Trophoblast cell (in vitro differentiated cells and primary cell): ENCODE data around the gene TSPAN3.
A peak's percentile ranks its signal among the peaks of the same experiment; 100 is the strongest.

Experiments used
- DNase-seq, 2 donors: peaks; one replicate each; pipeline ENCODE4 v3.0.0-alpha.2; 2016
- H2AFZ ChIP-seq: 2 replicates; pipeline ENCODE4 v1.6.1; 2013; ENCODE audit warnings: low read length, moderate library complexity, mild to moderate bottlenecking; ENCODE audit not compliant: insufficient read depth, poor library complexity
- H2AK5ac ChIP-seq: 2 replicates; pipeline ENCODE4 v1.6.1; 2013; ENCODE audit warnings: mild to moderate bottlenecking, low read length
- H2BK120ac ChIP-seq: 2 replicates; pipeline ENCODE4 v1.6.1; 2013; ENCODE audit warnings: low read length, mild to moderate bottlenecking, moderate library complexity; ENCODE audit not compliant: insufficient read depth, poor library complexity
- H2BK12ac ChIP-seq: 2 replicates; pipeline ENCODE4 v1.6.1; 2013; ENCODE audit warnings: mild to moderate bottlenecking, low read length, moderate library complexity
- H2BK5ac ChIP-seq: 2 replicates; pipeline ENCODE4 v1.6.1; 2013; ENCODE audit warnings: low read length, low read depth, moderate library complexity, mild to moderate bottlenecking; ENCODE audit not compliant: poor library complexity
- H3K14ac ChIP-seq: 2 replicates; pipeline ENCODE4 v1.6.1; 2013; ENCODE audit warnings: mild to moderate bottlenecking, low read length
- H3K18ac ChIP-seq: 2 replicates; pipeline ENCODE4 v1.6.1; 2013; ENCODE audit warnings: mild to moderate bottlenecking, low read length
- H3K23ac ChIP-seq: 2 replicates; pipeline ENCODE4 v1.6.1; 2013; ENCODE audit warnings: low read length
- H3K27ac ChIP-seq: 2 replicates; pipeline ENCODE4 v1.5.1; 2013; ENCODE audit warnings: low read depth, mild to moderate bottlenecking, inconsistent platforms, low read length, moderate library complexity
- H3K27me3 ChIP-seq: 2 replicates; pipeline ENCODE4 v1.6.1; 2013; ENCODE audit warnings: inconsistent platforms, mild to moderate bottlenecking, low read length, moderate library complexity; ENCODE audit not compliant: insufficient read depth
- H3K36me3 ChIP-seq, 2 experiments: 1 replicate in 1 of 2; 2 replicates in 1 of 2; pipeline ENCODE4 v1.6.1; 2013; ENCODE audit warnings: low read length in 2 of 2, mild to moderate bottlenecking in 2 of 2, moderate library complexity in 1 of 2; ENCODE audit not compliant: insufficient read depth in 2 of 2, control insufficient read depth in 1 of 2
- H3K4ac ChIP-seq: 2 replicates; pipeline ENCODE4 v1.6.1; 2013; ENCODE audit warnings: low read depth, mild to moderate bottlenecking, low read length, moderate library complexity
- H3K4me1 ChIP-seq, 2 experiments: 1 replicate in 1 of 2; 2 replicates in 1 of 2; pipeline ENCODE4 v1.6.1; 2013; ENCODE audit warnings: low read length in 2 of 2, mild to moderate bottlenecking in 2 of 2, moderate library complexity in 1 of 2; ENCODE audit not compliant: insufficient read depth in 2 of 2, control insufficient read depth in 1 of 2
- H3K4me2 ChIP-seq: 2 replicates; pipeline ENCODE4 v1.6.1; 2013; ENCODE audit warnings: inconsistent platforms, mild to moderate bottlenecking, low read length, moderate library complexity
- H3K4me3 ChIP-seq: 2 replicates; pipeline ENCODE4 v1.5.1; 2013; ENCODE audit warnings: mild to moderate bottlenecking, low read depth, low read length, inconsistent platforms
- H3K79me1 ChIP-seq: one replicate; pipeline ENCODE4 v1.6.1; 2013; ENCODE audit warnings: low read length
- H3K79me2 ChIP-seq: 2 replicates; pipeline ENCODE4 v1.6.1; 2013; ENCODE audit warnings: low read length, mild to moderate bottlenecking; ENCODE audit not compliant: control insufficient read depth, insufficient read depth, poor library complexity
- H3K9ac ChIP-seq: 2 replicates; pipeline ENCODE4 v1.6.1; 2013; ENCODE audit warnings: mild to moderate bottlenecking, low read length
- H3K9me3 ChIP-seq: 2 replicates; pipeline ENCODE4 v1.6.1; 2013; ENCODE audit warnings: low read depth, mild to moderate bottlenecking, control low read depth, inconsistent platforms, low read length; ENCODE audit not compliant: insufficient read depth
- H4K12ac ChIP-seq: 2 replicates; pipeline ENCODE4 v1.6.1; 2013; ENCODE audit warnings: low read depth, mild to moderate bottlenecking, low read length, moderate library complexity
- H4K8ac ChIP-seq: 2 replicates; pipeline ENCODE4 v1.6.1; 2013; ENCODE audit warnings: low read depth, mild to moderate bottlenecking, low read length, moderate library complexity
- H4K91ac ChIP-seq: one replicate; pipeline ENCODE4 v1.6.1; 2013; ENCODE audit warnings: low read depth, mild to moderate bottlenecking, low read length, moderate library complexity
- WGBS: extraction: QIAGEN DNeasy Blood & Tissue Kit; methylation state at CpG from one replicate; pipeline ENCODE4 v1.1.7; 2013; ENCODE audit warnings: missing lambda C conversion rate; ENCODE audit not compliant: insufficient read length, insufficient coverage; ENCODE audit errors: extremely low coverage; 5-methylcytosine and 5-hydroxymethylcytosine counted together

The TSPAN3 gene

GRCh38 chr15:77038312-77039216 lies 32.3 kb downstream of the TSPAN3 start:
- Histone ChIP-seq H3K27ac (no peak overlapping the region), H2AFZ (no peak overlapping the region), H3K4me1 (no peaks in the 10 kb centered on the region), H3K14ac (no peak overlapping the region), H4K12ac (no peak overlapping the region), H2BK120ac (no peak overlapping the region), H3K9ac (no peak overlapping the region), H2BK12ac (no peak overlapping the region), H3K23ac (no peak overlapping the region), H3K79me2 (no peaks in the 10 kb centered on the region), H4K91ac (no peak overlapping the region), H3K79me1 (no peaks in the 10 kb centered on the region), H4K8ac (no peak overlapping the region), H3K4ac (no peak overlapping the region), H3K18ac (no peak overlapping the region), H3K9me3 (peaks cover 7% of the 10 kb centered on the region), H3K4me2 (no peak overlapping the region), H3K27me3 (no peaks in the 10 kb centered on the region), H2AK5ac (no peak overlapping the region), H3K36me3 (peaks cover 7 to 14% of the 10 kb centered on the region in 2 experiments), H3K4me3 (no peak overlapping the region), H2BK5ac (no peak overlapping the region)
- no CpG with 5 or more reads among the region's 10 CpGs for WGBS
- no peak for DNase-seq

GRCh38 chr15:77037388-77038209 lies 33.3 kb downstream of the TSPAN3 start:
- H3K18ac ChIP-seq: no peak overlapping the region
- H3K9ac ChIP-seq: no peak overlapping the region
- H3K4me3 ChIP-seq: peak overlapping the region; percentile 50
- H3K9me3 ChIP-seq: peaks cover 5% of the 10 kb centered on the region
- H3K23ac ChIP-seq: no peak overlapping the region
- no peak for DNase-seq
- H2BK120ac ChIP-seq: no peak overlapping the region
- H2AK5ac ChIP-seq: no peak overlapping the region
- no peak overlapping the region for H2BK12ac ChIP-seq
- H3K36me3 ChIP-seq: peaks cover 5 to 8% of the 10 kb centered on the region in 2 experiments
- H4K12ac ChIP-seq: no peak overlapping the region
- no peak overlapping the region for H3K4me2 ChIP-seq
- no peak overlapping the region for H3K14ac ChIP-seq
- no peak overlapping the region for H3K27ac ChIP-seq
- no peaks in the 10 kb centered on the region for H3K79me2 ChIP-seq
- no peaks in the 10 kb centered on the region for H3K79me1 ChIP-seq
- no CpG with 5 or more reads among the region's 12 CpGs for WGBS
- H3K27me3 ChIP-seq: no peaks in the 10 kb centered on the region
- H3K4me1 ChIP-seq: no peaks in the 10 kb centered on the region
- H2AFZ ChIP-seq: no peak overlapping the region
- H2BK5ac ChIP-seq: no peak overlapping the region
- H3K4ac ChIP-seq: no peak overlapping the region
- no peak overlapping the region for H4K91ac ChIP-seq
- H4K8ac ChIP-seq: no peak overlapping the region

GRCh38 chr15:77036537-77037387 lies 34.1 kb downstream of the TSPAN3 start:
- DNase-seq: no peak
- Histone ChIP-seq H3K36me3 (peaks cover 5 to 8% of the 10 kb centered on the region in 2 experiments), H3K23ac (no peak overlapping the region), H3K9me3 (peaks cover 5% of the 10 kb centered on the region), H2BK5ac (no peak overlapping the region), H3K79me2 (no peaks in the 10 kb centered on the region), H3K79me1 (no peaks in the 10 kb centered on the region), H2AK5ac (no peak overlapping the region), H4K8ac (no peak overlapping the region), H3K14ac (no peak overlapping the region), H3K9ac (no peak overlapping the region), H3K4me1 (no peaks in the 10 kb centered on the region), H3K4ac (no peak overlapping the region), H4K12ac (no peak overlapping the region), H2BK120ac (no peak overlapping the region), H3K4me2 (no peak overlapping the region), H3K27ac (no peak overlapping the region), H3K18ac (no peak overlapping the region), H3K4me3 (no peak overlapping the region), H2BK12ac (no peak overlapping the region), H2AFZ (no peak overlapping the region), H4K91ac (no peak overlapping the region), H3K27me3 (no peaks in the 10 kb centered on the region)
- no CpG with 5 or more reads among the region's 22 CpGs for WGBS

- H4K91ac ChIP-seq: no peak overlapping the region
- H4K12ac ChIP-seq: no peak overlapping the region
- no peak overlapping the region for H4K8ac ChIP-seq
- no peak overlapping the region for H2BK120ac ChIP-seq
- no peak overlapping the region for H3K4ac ChIP-seq
- no peak overlapping the region for H3K9ac ChIP-seq
- H3K79me1 ChIP-seq: no peaks in the 10 kb centered on the region
- no peak overlapping the region for H2AFZ ChIP-seq
- H3K4me1 ChIP-seq: no peaks in the 10 kb centered on the region
- H3K14ac ChIP-seq: no peak overlapping the region
- no peak overlapping the region for H2BK12ac ChIP-seq
- DNase-seq: no peak
- no CpG with 5 or more reads among the region's 13 CpGs for WGBS
- H3K79me2 ChIP-seq: no peaks in the 10 kb centered on the region
- H2BK5ac ChIP-seq: no peak overlapping the region
- no peak overlapping the region for H3K23ac ChIP-seq
- H3K27me3 ChIP-seq: no peaks in the 10 kb centered on the region
- H3K36me3 ChIP-seq: peaks cover 5 to 8% of the 10 kb centered on the region in 2 experiments
- no peak overlapping the region for H3K18ac ChIP-seq
- no peak overlapping the region for H3K4me2 ChIP-seq
- H3K27ac ChIP-seq: no peak overlapping the region
- H2AK5ac ChIP-seq: no peak overlapping the region
- H3K4me3 ChIP-seq: no peak overlapping the region
- H3K9me3 ChIP-seq: peaks cover 5% of the 10 kb centered on the region
These were observed 34.9 kb downstream of the TSPAN3 start for GRCh38 chr15:77035999-77036471.
